H1 (cell line): ENCODE data around the gene SELENOI. TPM values are rescaled to one million over a fixed set of nuclear protein-coding genes. Genes with fewer than 3 reads are reported as not detected.

Source experiments
- ATF2 ChIP-seq: IDR thresholded peaks from 2 replicates; pipeline ENCODE4 v1.6.1; 2012; ENCODE audit warnings: low read length, inconsistent platforms
- JUND ChIP-seq: IDR thresholded peaks from 2 replicates; pipeline ENCODE4 v1.6.1; 2011; ENCODE audit warnings: mild to moderate bottlenecking, improper control_type of control experiment, low read length
- polyA plus RNA-seq, 7 experiments: library from polyadenylated mRNA; depleted of rRNA in 3 of 7; stranded (reverse) in 5 of 7; unstranded in 2 of 7; fragments of >200 nt in 5 of 7; fragments of 200-250 nt in 2 of 7; gene quantifications; 1 replicate in 5 of 7; 2 replicates in 1 of 7; 4 replicates in 1 of 7; pipeline versions ENCODE4 v1.2.1 to v1.2.3, GENCODE V29; 2011 to 2013; ENCODE audit warnings: missing spikeins in 2 of 7, mixed read lengths in 2 of 7
- total RNA-seq: library from RNA; stranded (reverse); fragmentation: NEBNext Ultra II Directional; extraction: Animal tissue kit (Norgen Biotek cat#: 25700); gene quantifications from 2 replicates; pipeline ENCODE4 v1.2.1, GENCODE V29; 2021
- TF ChIP-seq, protein P1 (sequence below): fragments of 300-600 bp; sonication (generic); IDR thresholded peaks from 2 replicates; pipeline ENCODE4 v1.7.1; 2012; ENCODE audit warnings: low read length, moderate library complexity, mild to moderate bottlenecking, inconsistent platforms; ENCODE audit not compliant: insufficient replicate concordance

The SELENOI gene
- total and polyA plus RNA-seq, 2 of the 8 experiments (the other 6 are each of a cell fraction or from before 2014, with no cell fraction given): 15.9 to 63.8 TPM

GRCh38 chr2:26316041-26316440 is 29.9 kb upstream of the SELENOI start (continued):
- TF ChIP-seq, protein P1, sequence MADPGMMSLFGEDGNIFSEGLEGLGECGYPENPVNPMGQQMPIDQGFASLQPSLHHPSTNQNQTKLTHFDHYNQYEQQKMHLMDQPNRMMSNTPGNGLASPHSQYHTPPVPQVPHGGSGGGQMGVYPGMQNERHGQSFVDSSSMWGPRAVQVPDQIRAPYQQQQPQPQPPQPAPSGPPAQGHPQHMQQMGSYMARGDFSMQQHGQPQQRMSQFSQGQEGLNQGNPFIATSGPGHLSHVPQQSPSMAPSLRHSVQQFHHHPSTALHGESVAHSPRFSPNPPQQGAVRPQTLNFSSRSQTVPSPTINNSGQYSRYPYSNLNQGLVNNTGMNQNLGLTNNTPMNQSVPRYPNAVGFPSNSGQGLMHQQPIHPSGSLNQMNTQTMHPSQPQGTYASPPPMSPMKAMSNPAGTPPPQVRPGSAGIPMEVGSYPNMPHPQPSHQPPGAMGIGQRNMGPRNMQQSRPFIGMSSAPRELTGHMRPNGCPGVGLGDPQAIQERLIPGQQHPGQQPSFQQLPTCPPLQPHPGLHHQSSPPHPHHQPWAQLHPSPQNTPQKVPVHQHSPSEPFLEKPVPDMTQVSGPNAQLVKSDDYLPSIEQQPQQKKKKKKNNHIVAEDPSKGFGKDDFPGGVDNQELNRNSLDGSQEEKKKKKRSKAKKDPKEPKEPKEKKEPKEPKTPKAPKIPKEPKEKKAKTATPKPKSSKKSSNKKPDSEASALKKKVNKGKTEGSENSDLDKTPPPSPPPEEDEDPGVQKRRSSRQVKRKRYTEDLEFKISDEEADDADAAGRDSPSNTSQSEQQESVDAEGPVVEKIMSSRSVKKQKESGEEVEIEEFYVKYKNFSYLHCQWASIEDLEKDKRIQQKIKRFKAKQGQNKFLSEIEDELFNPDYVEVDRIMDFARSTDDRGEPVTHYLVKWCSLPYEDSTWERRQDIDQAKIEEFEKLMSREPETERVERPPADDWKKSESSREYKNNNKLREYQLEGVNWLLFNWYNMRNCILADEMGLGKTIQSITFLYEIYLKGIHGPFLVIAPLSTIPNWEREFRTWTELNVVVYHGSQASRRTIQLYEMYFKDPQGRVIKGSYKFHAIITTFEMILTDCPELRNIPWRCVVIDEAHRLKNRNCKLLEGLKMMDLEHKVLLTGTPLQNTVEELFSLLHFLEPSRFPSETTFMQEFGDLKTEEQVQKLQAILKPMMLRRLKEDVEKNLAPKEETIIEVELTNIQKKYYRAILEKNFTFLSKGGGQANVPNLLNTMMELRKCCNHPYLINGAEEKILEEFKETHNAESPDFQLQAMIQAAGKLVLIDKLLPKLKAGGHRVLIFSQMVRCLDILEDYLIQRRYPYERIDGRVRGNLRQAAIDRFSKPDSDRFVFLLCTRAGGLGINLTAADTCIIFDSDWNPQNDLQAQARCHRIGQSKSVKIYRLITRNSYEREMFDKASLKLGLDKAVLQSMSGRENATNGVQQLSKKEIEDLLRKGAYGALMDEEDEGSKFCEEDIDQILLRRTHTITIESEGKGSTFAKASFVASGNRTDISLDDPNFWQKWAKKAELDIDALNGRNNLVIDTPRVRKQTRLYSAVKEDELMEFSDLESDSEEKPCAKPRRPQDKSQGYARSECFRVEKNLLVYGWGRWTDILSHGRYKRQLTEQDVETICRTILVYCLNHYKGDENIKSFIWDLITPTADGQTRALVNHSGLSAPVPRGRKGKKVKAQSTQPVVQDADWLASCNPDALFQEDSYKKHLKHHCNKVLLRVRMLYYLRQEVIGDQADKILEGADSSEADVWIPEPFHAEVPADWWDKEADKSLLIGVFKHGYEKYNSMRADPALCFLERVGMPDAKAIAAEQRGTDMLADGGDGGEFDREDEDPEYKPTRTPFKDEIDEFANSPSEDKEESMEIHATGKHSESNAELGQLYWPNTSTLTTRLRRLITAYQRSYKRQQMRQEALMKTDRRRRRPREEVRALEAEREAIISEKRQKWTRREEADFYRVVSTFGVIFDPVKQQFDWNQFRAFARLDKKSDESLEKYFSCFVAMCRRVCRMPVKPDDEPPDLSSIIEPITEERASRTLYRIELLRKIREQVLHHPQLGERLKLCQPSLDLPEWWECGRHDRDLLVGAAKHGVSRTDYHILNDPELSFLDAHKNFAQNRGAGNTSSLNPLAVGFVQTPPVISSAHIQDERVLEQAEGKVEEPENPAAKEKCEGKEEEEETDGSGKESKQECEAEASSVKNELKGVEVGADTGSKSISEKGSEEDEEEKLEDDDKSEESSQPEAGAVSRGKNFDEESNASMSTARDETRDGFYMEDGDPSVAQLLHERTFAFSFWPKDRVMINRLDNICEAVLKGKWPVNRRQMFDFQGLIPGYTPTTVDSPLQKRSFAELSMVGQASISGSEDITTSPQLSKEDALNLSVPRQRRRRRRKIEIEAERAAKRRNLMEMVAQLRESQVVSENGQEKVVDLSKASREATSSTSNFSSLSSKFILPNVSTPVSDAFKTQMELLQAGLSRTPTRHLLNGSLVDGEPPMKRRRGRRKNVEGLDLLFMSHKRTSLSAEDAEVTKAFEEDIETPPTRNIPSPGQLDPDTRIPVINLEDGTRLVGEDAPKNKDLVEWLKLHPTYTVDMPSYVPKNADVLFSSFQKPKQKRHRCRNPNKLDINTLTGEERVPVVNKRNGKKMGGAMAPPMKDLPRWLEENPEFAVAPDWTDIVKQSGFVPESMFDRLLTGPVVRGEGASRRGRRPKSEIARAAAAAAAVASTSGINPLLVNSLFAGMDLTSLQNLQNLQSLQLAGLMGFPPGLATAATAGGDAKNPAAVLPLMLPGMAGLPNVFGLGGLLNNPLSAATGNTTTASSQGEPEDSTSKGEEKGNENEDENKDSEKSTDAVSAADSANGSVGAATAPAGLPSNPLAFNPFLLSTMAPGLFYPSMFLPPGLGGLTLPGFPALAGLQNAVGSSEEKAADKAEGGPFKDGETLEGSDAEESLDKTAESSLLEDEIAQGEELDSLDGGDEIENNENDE: no peak
- no peak for TF ChIP-seq ATF2
- no peak for TF ChIP-seq JUND
